Kidney glomerular epithelial cell (primary cell): ENCODE measurements around the gene NTN1.

ENCODE experiments used
- DNase-seq: peaks from one replicate; lab custom pipeline; 2025; lab: John Stamatoyannopoulos, UW

The NTN1 gene

DNA sequence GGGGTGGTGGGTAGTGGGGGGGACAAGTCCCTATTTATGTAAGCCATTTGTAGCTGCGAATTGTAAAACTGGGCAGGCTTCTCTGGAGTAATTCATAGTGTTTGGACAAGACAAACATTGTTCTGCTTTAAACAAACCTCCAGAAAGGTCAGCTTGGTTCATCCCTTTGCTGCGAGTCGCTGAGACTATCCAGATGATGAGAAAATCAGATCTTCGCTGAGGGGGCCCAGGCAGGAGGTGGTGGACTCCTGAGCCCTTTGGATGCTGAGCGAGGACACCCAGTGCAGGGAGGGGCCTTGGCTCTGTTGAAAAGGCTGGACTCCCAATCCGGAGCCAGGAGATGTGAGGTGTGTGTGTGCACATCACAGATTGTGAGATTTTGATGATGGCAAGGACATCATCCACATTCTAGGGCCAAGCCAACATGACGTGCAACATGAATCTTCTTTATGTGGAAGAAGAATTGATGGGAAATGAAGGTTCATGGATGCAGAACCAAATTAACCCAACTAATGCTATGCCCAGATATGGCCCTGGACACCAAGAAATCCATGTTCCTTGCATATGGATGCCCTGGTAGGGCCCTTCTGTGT is 15.0 kb upstream of the NTN1 start:
- DNase-seq, result no peak

DNA sequence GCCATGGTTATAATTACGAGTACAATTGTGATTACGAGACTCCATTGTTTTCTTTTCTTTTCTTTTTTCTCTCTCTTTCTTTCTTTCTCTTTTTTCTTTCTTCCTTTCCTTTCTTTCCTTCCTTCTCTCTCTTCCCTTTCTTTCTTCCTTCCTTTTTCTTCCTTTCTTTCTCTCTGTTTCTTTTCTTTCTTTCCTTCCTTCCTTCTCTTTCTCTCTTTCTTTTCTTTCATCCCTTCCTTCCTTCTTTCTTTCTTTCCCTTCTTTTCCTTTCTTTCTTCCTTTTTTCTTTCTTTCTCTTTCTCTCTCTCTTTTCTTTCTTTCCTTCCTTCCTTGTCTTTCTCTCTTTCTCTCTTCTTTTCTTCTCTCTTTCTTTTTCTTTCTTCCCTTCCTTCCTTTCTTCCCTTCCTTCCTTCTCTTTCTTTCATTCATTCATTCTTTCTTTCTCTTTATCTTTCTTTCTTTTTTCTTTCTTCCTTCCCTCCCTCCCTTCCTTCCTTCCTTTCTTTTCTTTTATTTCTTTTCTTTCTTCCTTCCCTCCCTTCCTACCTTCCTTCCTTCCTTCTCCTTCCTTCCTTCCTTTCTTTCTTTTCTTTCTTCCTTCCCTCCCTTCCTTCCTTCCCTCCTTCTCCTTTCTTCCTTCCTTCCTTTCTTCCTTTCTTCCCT is 14.1 kb upstream of the NTN1 start:
- no peak for DNase-seq

- no peak for DNase-seq
Measured at GRCh38 chr17:9009096-9009495, 12.2 kb upstream of the NTN1 start.

GRCh38 chr17:9009737-9010136 is 11.6 kb upstream of the NTN1 start:
- DNase-seq, result no peak

DNA sequence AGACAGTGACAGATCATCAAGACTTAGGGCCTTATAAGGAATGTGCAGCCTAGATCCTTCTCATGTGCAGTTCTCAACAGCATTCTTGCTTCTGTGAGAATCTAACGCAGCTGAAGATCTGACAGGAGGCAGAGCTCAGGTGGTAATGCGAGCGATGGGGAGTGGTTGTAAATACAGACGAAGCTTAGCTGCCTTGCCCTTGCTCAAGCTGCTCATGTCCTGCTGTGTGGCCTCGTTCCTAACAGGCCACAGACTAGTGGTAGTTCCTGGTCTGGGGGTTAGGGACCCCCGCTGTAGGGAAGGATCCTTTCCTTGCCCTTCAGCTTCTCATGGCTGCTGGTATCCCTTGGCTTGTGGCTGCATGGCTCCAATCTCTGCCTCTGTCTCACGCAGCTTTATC is 10.3 kb upstream of the NTN1 start:
- DNase-seq, result no peak

GRCh38 chr17:9016941-9017552 is 4.3 kb upstream of the NTN1 start:
- no peak for DNase-seq

DNA sequence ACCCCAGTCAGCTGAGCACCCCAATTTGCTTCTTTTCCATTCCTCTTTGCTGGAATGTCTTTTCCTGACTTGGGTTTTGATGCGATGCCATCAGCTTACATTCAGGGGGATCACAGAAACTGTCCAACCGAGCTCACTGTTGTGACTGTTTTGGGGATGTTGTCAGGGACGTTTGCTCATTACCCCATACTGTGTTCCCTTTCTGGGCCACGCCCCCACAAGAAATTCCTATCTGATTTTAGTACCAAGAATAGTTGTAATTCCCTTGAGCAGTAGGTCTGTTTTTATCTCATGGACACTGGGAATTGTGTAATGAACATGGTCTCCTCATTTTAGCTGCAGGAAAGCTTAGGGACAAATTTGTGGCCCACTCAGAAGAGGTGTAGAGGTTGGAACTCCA is 2.6 kb upstream of the NTN1 start:
- no peak for DNase-seq

- no peak for DNase-seq
Measured at GRCh38 chr17:9020096-9020823, 1.1 kb upstream of the NTN1 start.

DNA sequence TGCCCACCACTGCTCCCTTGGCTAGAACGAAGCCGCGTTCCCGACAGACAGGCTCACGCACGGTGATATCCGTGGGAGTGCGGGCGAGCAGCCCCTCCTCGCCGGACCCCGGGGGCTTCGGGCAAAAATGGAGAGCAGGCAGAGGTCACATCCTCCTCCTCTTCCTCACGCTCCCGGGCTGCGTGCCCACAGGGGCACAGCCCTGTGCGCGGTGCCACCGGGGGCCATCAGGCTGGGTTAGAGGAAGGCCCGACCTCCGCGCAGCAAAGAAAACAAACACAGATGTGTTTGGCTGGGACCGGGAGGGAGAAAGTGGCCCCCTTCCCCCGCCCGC is 519 bp upstream of the NTN1 start:
- no peak for DNase-seq

DNA sequence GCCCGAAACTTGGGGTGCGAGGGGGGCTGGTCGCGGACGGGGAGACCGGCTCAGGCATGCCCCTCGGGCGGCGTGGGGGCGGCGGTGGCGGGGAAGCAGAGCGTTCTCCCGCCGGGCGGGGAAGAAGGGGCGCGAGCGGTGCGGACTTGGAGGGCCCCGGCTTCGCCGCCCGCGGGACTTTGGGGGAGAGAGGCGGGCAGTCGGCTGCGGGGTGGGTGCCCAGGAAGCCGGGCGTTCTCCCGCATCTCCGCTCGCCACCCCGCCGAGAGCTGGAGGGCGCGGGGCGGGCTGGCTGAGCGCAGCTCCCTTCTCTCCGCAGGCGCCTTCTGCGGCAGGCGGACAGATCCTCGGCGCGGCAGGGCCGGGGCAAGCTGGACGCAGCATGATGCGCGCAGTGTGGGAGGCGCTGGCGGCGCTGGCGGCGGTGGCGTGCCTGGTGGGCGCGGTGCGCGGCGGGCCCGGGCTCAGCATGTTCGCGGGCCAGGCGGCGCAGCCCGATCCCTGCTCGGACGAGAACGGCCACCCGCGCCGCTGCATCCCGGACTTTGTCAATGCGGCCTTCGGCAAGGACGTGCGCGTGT is 772 bp downstream of the NTN1 start:
- no peak for DNase-seq

DNA sequence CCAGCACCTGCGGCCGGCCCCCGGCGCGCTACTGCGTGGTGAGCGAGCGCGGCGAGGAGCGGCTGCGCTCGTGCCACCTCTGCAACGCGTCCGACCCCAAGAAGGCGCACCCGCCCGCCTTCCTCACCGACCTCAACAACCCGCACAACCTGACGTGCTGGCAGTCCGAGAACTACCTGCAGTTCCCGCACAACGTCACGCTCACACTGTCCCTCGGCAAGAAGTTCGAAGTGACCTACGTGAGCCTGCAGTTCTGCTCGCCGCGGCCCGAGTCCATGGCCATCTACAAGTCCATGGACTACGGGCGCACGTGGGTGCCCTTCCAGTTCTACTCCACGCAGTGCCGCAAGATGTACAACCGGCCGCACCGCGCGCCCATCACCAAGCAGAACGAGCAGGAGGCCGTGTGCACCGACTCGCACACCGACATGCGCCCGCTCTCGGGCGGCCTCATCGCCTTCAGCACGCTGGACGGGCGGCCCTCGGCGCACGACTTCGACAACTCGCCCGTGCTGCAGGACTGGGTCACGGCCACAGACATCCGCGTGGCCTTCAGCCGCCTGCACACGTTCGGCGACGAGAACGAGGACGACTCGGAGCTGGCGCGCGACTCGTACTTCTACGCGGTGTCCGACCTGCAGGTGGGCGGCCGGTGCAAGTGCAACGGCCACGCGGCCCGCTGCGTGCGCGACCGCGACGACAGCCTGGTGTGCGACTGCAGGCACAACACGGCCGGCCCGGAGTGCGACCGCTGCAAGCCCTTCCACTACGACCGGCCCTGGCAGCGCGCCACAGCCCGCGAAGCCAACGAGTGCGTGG is 1.5 kb downstream of the NTN1 start:
- DNase-seq, result no peak

GRCh38 chr17:9023392-9024218 is 2.3 kb downstream of the NTN1 start:
- DNase-seq, result no peak

DNA sequence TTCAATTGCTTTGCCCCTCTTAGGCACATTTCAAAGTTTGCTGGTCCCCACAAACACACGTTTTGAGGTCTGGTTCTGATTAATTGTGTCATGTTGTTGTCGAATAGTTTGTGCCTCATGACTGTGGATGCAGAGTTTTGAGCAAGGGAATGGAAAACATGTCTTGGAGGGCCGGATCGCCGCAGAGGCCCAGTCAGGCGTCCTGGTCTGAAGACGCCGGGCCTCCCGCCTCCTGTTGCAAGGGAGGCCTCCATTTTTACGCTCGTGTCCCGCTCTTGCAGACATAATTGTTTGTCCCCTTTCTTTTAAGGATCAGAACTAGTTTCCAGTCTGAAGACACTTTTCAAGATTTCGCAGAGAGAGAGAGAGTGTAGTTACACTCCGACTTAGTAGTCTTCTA is 3.2 kb downstream of the NTN1 start:
- no peak for DNase-seq

DNA sequence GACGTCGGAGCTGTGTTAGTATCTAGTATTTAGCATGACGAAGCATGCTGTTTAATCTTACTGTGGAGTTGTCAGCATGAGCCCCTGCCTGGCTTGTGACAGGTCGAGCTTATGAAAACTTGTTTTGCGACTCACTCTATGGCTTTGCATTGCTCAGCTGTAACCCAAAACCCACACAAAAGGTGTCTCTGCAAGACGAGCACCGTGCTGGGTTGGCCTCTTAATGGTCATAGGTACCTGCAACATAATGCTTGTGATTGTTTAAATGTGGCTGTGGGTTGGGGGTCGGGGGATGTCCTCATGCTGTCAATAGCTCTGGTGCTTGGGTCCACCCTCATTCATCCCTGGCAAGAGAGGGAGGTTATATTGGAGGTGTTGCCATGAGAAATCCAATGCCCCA is 5.4 kb downstream of the NTN1 start:
- no peak for DNase-seq

DNA sequence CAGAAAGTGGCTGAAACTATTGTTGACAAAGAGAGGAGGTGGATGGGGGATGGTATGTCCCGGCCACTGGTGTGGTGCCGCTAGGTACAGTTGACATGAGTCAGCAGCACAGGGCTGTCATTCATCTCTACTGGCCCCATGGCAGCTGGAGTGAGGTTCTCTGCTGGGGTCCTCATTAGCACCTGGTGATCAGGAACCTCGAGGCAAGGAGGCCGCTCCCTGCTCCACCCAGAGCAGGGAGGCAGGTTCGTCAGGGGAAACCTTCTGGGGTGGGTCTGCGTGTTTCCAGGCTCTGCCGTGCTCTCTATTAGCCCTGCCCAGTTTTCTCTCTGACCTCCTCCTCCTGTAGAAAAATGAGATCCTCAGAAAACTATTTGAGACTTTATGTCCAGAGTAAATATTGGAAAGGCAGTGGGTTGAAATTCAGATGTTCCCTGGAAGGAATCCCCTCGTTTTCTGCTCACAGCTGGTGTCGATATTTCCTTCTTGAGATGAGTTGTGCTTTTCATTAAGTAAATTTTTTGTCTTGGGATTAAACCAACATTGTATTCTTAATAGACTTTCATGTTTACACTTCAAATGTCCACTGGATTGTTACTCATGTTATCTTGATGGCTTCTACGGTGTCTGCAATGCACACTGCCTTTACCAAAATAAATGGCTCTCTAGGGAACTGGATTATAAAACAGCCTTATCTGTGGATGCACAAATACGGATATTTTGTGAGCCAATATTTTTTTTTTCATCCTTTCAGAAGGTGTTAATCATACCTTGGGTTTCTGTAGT is 7.1 kb downstream of the NTN1 start:
- DNase-seq, result no peak

DNA sequence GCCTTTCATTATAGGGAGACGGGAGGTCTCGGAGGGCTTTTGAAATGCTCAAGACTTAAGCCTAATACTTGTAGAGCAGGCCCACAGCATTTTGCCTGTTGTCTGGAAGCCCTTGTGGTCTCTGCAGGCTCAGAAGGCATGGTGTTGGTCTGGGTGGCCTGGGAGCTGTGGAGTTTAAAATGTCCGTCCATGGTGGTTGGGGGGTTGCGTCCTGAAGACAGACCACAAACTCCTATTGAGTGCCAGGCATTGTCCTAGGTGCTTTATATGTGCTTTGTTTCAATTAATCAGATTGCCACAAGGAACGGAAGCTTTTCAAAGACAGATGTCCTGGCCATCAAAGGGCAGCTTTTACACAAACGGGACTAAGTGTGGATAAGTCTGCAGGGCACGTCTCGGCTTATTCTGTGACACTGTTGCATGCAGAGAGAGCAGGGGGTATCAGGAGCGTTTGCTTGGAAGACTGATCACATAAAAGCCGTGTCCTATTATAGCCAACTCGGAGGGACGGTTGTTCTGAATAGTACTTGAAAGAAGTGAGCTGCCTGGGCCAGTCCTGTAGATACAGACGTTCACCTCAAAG is 7.8 kb downstream of the NTN1 start:
- no peak for DNase-seq

- DNase-seq, result no peak
Measured at GRCh38 chr17:9032151-9032550, 10.8 kb downstream of the NTN1 start.

GRCh38 chr17:9032583-9032982 is 11.3 kb downstream of the NTN1 start:
- DNase-seq, result no peak

DNA sequence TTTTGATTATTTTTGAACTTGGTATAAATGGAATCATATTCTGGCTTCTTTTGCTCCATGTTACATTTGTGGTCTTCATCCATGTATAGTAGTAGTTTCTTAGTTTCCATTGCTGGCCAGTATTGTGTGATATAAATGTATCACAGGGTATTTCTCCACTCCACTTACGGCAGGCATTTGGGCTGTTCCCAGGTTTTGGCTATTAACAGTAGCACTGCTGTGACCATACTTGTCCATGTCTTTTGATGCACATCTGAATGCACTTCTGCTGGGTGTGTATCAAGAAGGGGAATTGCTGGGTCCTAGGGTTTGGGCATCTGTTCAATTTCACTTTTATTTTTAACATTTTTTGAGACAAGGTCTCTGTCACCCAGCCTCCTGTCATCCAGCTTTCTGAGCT is 13.9 kb downstream of the NTN1 start:
- DNase-seq, result no peak

DNA sequence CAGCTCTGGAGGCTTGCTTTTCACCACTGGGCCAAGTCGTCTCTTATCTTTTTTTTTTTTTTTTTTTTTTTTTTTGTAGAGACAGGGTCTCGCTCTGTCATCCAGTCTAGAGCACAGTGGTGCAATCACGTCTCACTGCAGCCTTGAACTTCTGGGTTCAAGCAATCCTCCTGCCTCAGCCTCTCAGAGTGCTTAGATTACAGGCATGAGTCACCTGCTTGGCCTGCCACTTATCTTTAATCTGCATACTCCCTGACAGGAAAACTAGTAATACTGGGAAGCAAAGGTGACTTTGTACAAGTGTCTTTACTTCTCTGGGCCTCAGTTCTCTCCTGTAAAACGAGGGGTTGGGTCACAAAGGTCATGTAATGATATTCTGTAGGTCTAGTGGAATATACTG is 15.0 kb downstream of the NTN1 start:
- no peak for DNase-seq
